ENCODE results near the gene TBCD. TPM values are rescaled to one million over a fixed set of nuclear protein-coding genes. Genes with fewer than 3 reads are reported as not detected.
"Not testable (repeated sequence)": the region's sequence is repeated elsewhere in the genome, so short reads cannot be mapped to it uniquely, and the experiment has no call there.

The TBCD gene
- polyA plus RNA-seq, 6 donors from 2014 or later = 23.6 to 34.7 (median 27.5) TPM

GRCh38 chr17:82960419-82961271 lies 208.8 kb downstream of the TBCD start:
- no peak overlapping the region for H3K27ac Mint-ChIP-seq
- DNase-seq = no peak
- H3K27me3 Mint-ChIP-seq = peaks cover 0 to 14% (median 0%) of the 10 kb centered on the region in 3 donors
- ATAC-seq (ENCODE audit: low read depth in 2 of 2) = no peak
- H3K4me3 Mint-ChIP-seq = no peak overlapping the region
- H3K4me1 Mint-ChIP-seq = peaks cover 8 to 10% (median 8%) of the 10 kb centered on the region in 3 donors
- peaks cover 0 to 3% (median 1%) of the 10 kb centered on the region in 7 donors for H3K9me3 Mint-ChIP-seq
- no peaks in the 10 kb centered on the region for H3K36me3 Mint-ChIP-seq

- DNase-seq = no peak
- Mint-ChIP-seq H3K9me3 (no peaks in the 10 kb centered on the region), H3K27ac (peak overlapping the region in 1 of 6 donors; percentile 51), H3K4me3 (no peak overlapping the region), H3K27me3 (peaks cover 0 to 14% (median 0%) of the 10 kb centered on the region in 3 donors), H3K36me3 (no peaks in the 10 kb centered on the region), H3K4me1 (peaks cover 8 to 12% (median 10%) of the 10 kb centered on the region in 3 donors)
- no peak for ATAC-seq (ENCODE audit: low read depth in 2 of 2)
These were observed 209.7 kb downstream of the TBCD start for GRCh38 chr17:82961366-82962162.

GRCh38 chr17:82962163-82962720 lies 210.4 kb downstream of the TBCD start:
- DNase-seq (no peak), ATAC-seq (ENCODE audit: low read depth in 2 of 2) (no peak)
- Mint-ChIP-seq H3K9me3 (no peaks in the 10 kb centered on the region), H3K27me3 (peaks cover 0 to 14% (median 3%) of the 10 kb centered on the region in 3 donors), H3K4me1 (peaks cover 10 to 12% (median 10%) of the 10 kb centered on the region in 3 donors), H3K36me3 (no peaks in the 10 kb centered on the region), H3K27ac (peak overlapping the region in 1 of 6 donors; percentile 51), H3K4me3 (no peak overlapping the region)

GRCh38 chr17:82963104-82963950 lies 211.5 kb downstream of the TBCD start:
- ATAC-seq (ENCODE audit: low read depth in 2 of 2) (peak; percentile 58 to 70), DNase-seq (no peak)
- H3K36me3 Mint-ChIP-seq = no peaks in the 10 kb centered on the region
- H3K27me3 Mint-ChIP-seq = peaks cover 0 to 14% (median 3%) of the 10 kb centered on the region in 3 donors
- H3K4me3 Mint-ChIP-seq = peak overlapping the region in 4 of 8 donors; percentile 15 to 52 (median 44)
- no peaks in the 10 kb centered on the region for H3K9me3 Mint-ChIP-seq
- H3K4me1 Mint-ChIP-seq = peaks cover 14 to 19% (median 17%) of the 10 kb centered on the region in 3 donors
- H3K27ac Mint-ChIP-seq = peak overlapping the region in 2 of 6 donors; percentile 42 to 82

GRCh38 chr17:82964451-82964850 lies 212.6 kb downstream of the TBCD start:
- DNase-seq; H3K4me3 Mint-ChIP-seq; H3K27ac Mint-ChIP-seq; ATAC-seq (ENCODE audit: low read depth in 2 of 2); H3K9me3 Mint-ChIP-seq; H3K36me3 Mint-ChIP-seq: not testable (repeated sequence)
- Mint-ChIP-seq H3K4me1 (peaks cover 15 to 27% (median 17%) of the 10 kb centered on the region in 3 donors), H3K27me3 (peaks cover 0 to 14% (median 3%) of the 10 kb centered on the region in 3 donors)

- ATAC-seq (ENCODE audit: low read depth in 2 of 2) = no peak
- H3K9me3 Mint-ChIP-seq = no peaks in the 10 kb centered on the region
- no peak for DNase-seq
- no peak overlapping the region for H3K27ac Mint-ChIP-seq
- peaks cover 15 to 31% (median 17%) of the 10 kb centered on the region in 3 donors for H3K4me1 Mint-ChIP-seq
- H3K4me3 Mint-ChIP-seq = no peak overlapping the region
- H3K27me3 Mint-ChIP-seq = peaks cover 0 to 14% (median 3%) of the 10 kb centered on the region in 3 donors
- no peaks in the 10 kb centered on the region for H3K36me3 Mint-ChIP-seq
These were observed 213.0 kb downstream of the TBCD start for GRCh38 chr17:82964851-82965341.

- no peak for DNase-seq
- Mint-ChIP-seq H3K9me3 (no peaks in the 10 kb centered on the region), H3K27ac (no peak overlapping the region), H3K36me3 (no peaks in the 10 kb centered on the region), H3K27me3 (peaks cover 0 to 14% (median 3%) of the 10 kb centered on the region in 3 donors), H3K4me1 (peaks cover 15 to 33% (median 17%) of the 10 kb centered on the region in 3 donors), H3K4me3 (no peak overlapping the region)
- ATAC-seq (ENCODE audit: low read depth in 2 of 2) = no peak
These were observed 213.5 kb downstream of the TBCD start for GRCh38 chr17:82965371-82965770.

GRCh38 chr17:82966415-82966814 lies 214.6 kb downstream of the TBCD start:
- DNase-seq (no peak), ATAC-seq (ENCODE audit: low read depth in 2 of 2) (no peak)
- Mint-ChIP-seq H3K9me3 (no peaks in the 10 kb centered on the region), H3K27me3 (peaks cover 0 to 14% (median 3%) of the 10 kb centered on the region in 3 donors), H3K4me1 (peaks cover 15 to 36% (median 21%) of the 10 kb centered on the region in 3 donors), H3K4me3 (no peak overlapping the region), H3K27ac (no peak overlapping the region), H3K36me3 (no peaks in the 10 kb centered on the region)

GRCh38 chr17:82967268-82968032 lies 215.6 kb downstream of the TBCD start:
- DNase-seq (no peak), ATAC-seq (ENCODE audit: low read depth in 2 of 2) (no peak)
- Mint-ChIP-seq H3K9me3 (no peaks in the 10 kb centered on the region), H3K27me3 (peaks cover 0 to 14% (median 3%) of the 10 kb centered on the region in 3 donors), H3K36me3 (no peaks in the 10 kb centered on the region), H3K27ac (no peak overlapping the region), H3K4me1 (peaks cover 15 to 36% (median 21%) of the 10 kb centered on the region in 3 donors), H3K4me3 (peak overlapping the region in 3 of 8 donors; percentile 16 to 51 (median 22))

- H3K4me1 Mint-ChIP-seq = peaks cover 14 to 33% (median 18%) of the 10 kb centered on the region in 3 donors
- peak overlapping the region in 5 of 8 donors; percentile 16 to 65 (median 47) for H3K4me3 Mint-ChIP-seq
- H3K9me3 Mint-ChIP-seq, DNase-seq, H3K36me3 Mint-ChIP-seq: not testable (repeated sequence)
- peak overlapping the region in 1 of 6 donors; percentile 52 for H3K27ac Mint-ChIP-seq
- H3K27me3 Mint-ChIP-seq = peaks cover 0 to 10% (median 3%) of the 10 kb centered on the region in 3 donors
- ATAC-seq (ENCODE audit: low read depth in 2 of 2) = peak in 1 of 2 donors; percentile 41
These were observed 216.4 kb downstream of the TBCD start for GRCh38 chr17:82968033-82968841.

- Mint-ChIP-seq H3K4me3 (peak overlapping the region in 2 of 8 donors; percentile 26 to 62), H3K36me3 (no peaks in the 10 kb centered on the region), H3K9me3 (no peaks in the 10 kb centered on the region), H3K4me1 (peaks cover 9 to 28% (median 13%) of the 10 kb centered on the region in 3 donors), H3K27me3 (peaks cover 0 to 3% (median 0%) of the 10 kb centered on the region in 3 donors), H3K27ac (no peak overlapping the region)
- DNase-seq = no peak
- no peak for ATAC-seq (ENCODE audit: low read depth in 2 of 2)
These were observed 218.2 kb downstream of the TBCD start for GRCh38 chr17:82970067-82970466.

Measured in naive B cell (primary cell).